BLaER1 treated with 17β-estradiol and CSF1 and Interleukin-3, amounts not matched to agents 10 nM and 100 nM (cell line): ENCODE results near the gene OR56B4.

ENCODE experiments used
- H3K27ac ChIP-seq, 11 experiments: shearing (Covaris generic); formaldehyde crosslinking; 2 replicates each; pipeline ENCODE4 v1.8.1; 2022
- H3K27me3 ChIP-seq, 11 experiments: shearing (Covaris generic); formaldehyde crosslinking; 2 replicates each; pipeline ENCODE4 v1.8.1; 2022
- H3K36me3 ChIP-seq, 11 experiments: shearing (Covaris generic); formaldehyde crosslinking; 2 replicates each; pipeline ENCODE4 v1.8.1; 2022
- H3K4me1 ChIP-seq, 10 experiments: shearing (Covaris generic); formaldehyde crosslinking; 2 replicates each; pipeline ENCODE4 v1.8.1; 2022
- H3K4me2 ChIP-seq, 11 experiments: shearing (Covaris generic); formaldehyde crosslinking; 2 replicates each; pipeline ENCODE4 v1.8.1; 2022
- H3K4me3 ChIP-seq, 10 experiments: shearing (Covaris generic); formaldehyde crosslinking; 2 replicates each; pipeline ENCODE4 v1.8.1; 2022
- H3K9ac ChIP-seq, 11 experiments: shearing (Covaris generic); formaldehyde crosslinking; 2 replicates each; pipeline ENCODE4 v1.8.1; 2022
- H3K9me3 ChIP-seq, 11 experiments: shearing (Covaris generic); formaldehyde crosslinking; replicated peaks in 1 of 11; 2 replicates each; pipeline ENCODE4 v1.8.1; 2022
- H4K20me1 ChIP-seq, 11 experiments: shearing (Covaris generic); formaldehyde crosslinking; 2 replicates each; pipeline ENCODE4 v1.8.1; 2022
- Cebpa-rat ChIP-seq, 11 experiments: shearing (Covaris generic); IDR thresholded peaks; 2 replicates each; pipeline ENCODE4 v1.8.1; 2022

The OR56B4 gene

GRCh38 chr11:6095798-6096197, 11.7 kb upstream of the OR56B4 start:
- H3K9ac ChIP-seq, result no peak overlapping the region
- peak overlapping the region in 9 of 11 experiments; percentile 30 to 79 (median 66); a peak in 18 of 22 replicates for H3K4me2 ChIP-seq
- H3K27ac ChIP-seq, result peak overlapping the region in 3 of 11 experiments; percentile 13 to 23 (median 14); a peak in 1 of 22 replicates
- H3K4me1 ChIP-seq, result peaks cover 16 to 37% (median 28%) of the 10 kb centered on the region in 10 experiments
- H3K4me3 ChIP-seq, result no peak overlapping the region
- H4K20me1 ChIP-seq, result no peaks in the 10 kb centered on the region
- peaks cover 0 to 17% (median 11%) of the 10 kb centered on the region in 11 experiments; a peak in 14 of 22 replicates for H3K9me3 ChIP-seq
- no peak for TF ChIP-seq Cebpa-rat (IDR thresholded peaks at IDR 0.05)
- no peaks in the 10 kb centered on the region for H3K27me3 ChIP-seq
- H3K36me3 ChIP-seq, result no peaks in the 10 kb centered on the region

GRCh38 chr11:6096417-6096816, 11.1 kb upstream of the OR56B4 start:
- H3K4me3 ChIP-seq, result no peak overlapping the region
- H3K4me2 ChIP-seq, result peak overlapping the region; percentile 0 to 79 (median 63); a peak in 19 of 22 replicates
- no peaks in the 10 kb centered on the region for H3K36me3 ChIP-seq
- no peaks in the 10 kb centered on the region for H3K27me3 ChIP-seq
- H3K4me1 ChIP-seq, result peaks cover 16 to 37% (median 28%) of the 10 kb centered on the region in 10 experiments
- peaks cover 0 to 15% (median 11%) of the 10 kb centered on the region in 11 experiments; a peak in 14 of 22 replicates for H3K9me3 ChIP-seq
- H4K20me1 ChIP-seq, result no peaks in the 10 kb centered on the region
- H3K27ac ChIP-seq, result peak overlapping the region in 2 of 11 experiments; percentile 14 to 23; a peak in 2 of 22 replicates
- TF ChIP-seq Cebpa-rat (IDR thresholded peaks at IDR 0.05), result no peak
- H3K9ac ChIP-seq, result no peak overlapping the region

DNA sequence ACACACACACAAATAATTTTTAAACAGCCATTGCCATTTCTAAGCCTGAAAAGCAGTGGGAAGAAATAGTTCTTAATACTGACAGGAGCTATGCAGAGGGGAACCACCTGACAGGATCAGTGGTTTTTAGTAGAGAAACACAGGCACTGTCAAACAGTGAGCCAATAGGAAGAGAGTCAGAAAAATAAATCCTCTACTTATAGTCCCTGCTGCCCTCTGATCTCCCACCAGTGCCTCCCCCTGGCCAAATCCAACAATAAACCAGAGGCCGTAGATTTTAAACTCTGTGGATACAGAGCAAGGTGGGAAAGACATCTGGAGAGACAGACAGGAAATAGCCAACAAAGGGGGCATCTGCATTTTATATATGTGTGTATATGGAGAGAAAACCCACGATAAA, 7.9 kb upstream of the OR56B4 start:
- Histone ChIP-seq H4K20me1 (no peaks in the 10 kb centered on the region), H3K36me3 (no peaks in the 10 kb centered on the region), H3K27ac (no peak overlapping the region), H3K4me2 (peak overlapping the region in 4 of 11 experiments; percentile 8 to 21 (median 14); a peak in 2 of 22 replicates), H3K9ac (no peak overlapping the region), H3K27me3 (no peaks in the 10 kb centered on the region), H3K9me3 (no peaks in the 10 kb centered on the region), H3K4me1 (peaks cover 2 to 30% (median 25%) of the 10 kb centered on the region in 10 experiments), H3K4me3 (no peak overlapping the region)
- no peak for TF ChIP-seq Cebpa-rat (IDR thresholded peaks at IDR 0.05)

DNA sequence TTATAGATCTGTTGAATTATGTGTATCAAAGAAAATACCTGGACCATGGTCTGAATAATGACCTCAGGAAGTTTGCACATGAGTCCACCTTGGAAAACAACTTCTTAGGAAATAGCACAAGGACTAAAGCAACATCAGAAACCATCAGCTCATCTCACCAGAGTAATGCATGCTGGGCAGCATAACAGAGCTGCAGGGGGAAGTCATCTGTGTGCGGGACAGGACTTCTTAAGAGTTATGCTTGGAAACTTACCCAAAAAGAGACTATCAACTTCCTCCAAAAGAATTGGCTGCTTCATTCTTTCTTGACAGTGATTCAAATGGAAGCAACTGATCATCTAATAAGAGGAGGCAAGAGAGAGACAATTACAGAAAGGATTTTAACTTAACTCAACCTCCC, 2.5 kb downstream of the OR56B4 start:
- Histone ChIP-seq H3K4me3 (no peak overlapping the region), H3K4me1 (peaks cover 0 to 13% (median 0%) of the 10 kb centered on the region in 10 experiments; a peak in 2 of 20 replicates), H3K9me3 (no peaks in the 10 kb centered on the region), H3K27ac (no peak overlapping the region), H3K9ac (no peak overlapping the region), H3K4me2 (no peak overlapping the region), H4K20me1 (no peaks in the 10 kb centered on the region), H3K27me3 (no peaks in the 10 kb centered on the region), H3K36me3 (no peaks in the 10 kb centered on the region)
- TF ChIP-seq Cebpa-rat (IDR thresholded peaks at IDR 0.05), result no peak

- Histone ChIP-seq H3K27me3 (no peaks in the 10 kb centered on the region), H3K4me3 (no peak overlapping the region), H3K36me3 (no peaks in the 10 kb centered on the region), H3K9me3 (peaks cover 0 to 7% (median 0%) of the 10 kb centered on the region in 11 experiments; a peak in 3 of 22 replicates), H3K9ac (no peak overlapping the region), H4K20me1 (no peaks in the 10 kb centered on the region), H3K4me2 (no peak overlapping the region), H3K27ac (no peak overlapping the region), H3K4me1 (peaks cover 0 to 13% (median 0%) of the 10 kb centered on the region in 10 experiments; a peak in 2 of 20 replicates)
- TF ChIP-seq Cebpa-rat (IDR thresholded peaks at IDR 0.05), result no peak
Measured at GRCh38 chr11:6111673-6112072, 4.2 kb downstream of the OR56B4 start.

DNA sequence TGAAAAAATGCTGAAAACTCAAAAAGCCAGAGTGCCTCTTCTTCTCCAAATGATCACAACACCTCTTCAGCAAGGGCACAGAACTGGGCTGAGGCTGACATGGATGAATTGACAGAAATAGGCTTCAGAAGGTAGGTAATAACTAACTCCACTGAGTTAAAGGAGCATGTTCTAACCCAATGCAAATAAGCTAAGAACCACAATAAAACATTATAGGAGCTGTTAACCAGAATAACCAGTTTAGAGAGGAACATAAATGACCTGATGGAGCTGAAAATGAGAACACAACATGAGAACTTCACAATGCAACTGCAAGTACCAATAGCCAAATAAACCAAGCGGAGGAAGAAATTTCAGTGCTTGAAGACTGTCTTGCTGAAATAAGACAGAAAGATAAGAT, 9.2 kb downstream of the OR56B4 start:
- Histone ChIP-seq H4K20me1 (no peaks in the 10 kb centered on the region), H3K9me3 (peaks cover 4 to 18% (median 10%) of the 10 kb centered on the region in 11 experiments; a peak in 12 of 22 replicates), H3K4me2 (no peak overlapping the region), H3K36me3 (no peaks in the 10 kb centered on the region), H3K27ac (no peak overlapping the region), H3K4me3 (no peak overlapping the region), H3K4me1 (no peaks in the 10 kb centered on the region), H3K9ac (no peak overlapping the region), H3K27me3 (no peaks in the 10 kb centered on the region)
- no peak for TF ChIP-seq Cebpa-rat (IDR thresholded peaks at IDR 0.05)

- peaks cover 0 to 27% (median 0%) of the 10 kb centered on the region in 10 experiments; a peak in 8 of 20 replicates for H3K4me1 ChIP-seq
- no peak overlapping the region for H3K27ac ChIP-seq
- TF ChIP-seq Cebpa-rat (IDR thresholded peaks at IDR 0.05), result no peak
- no peak overlapping the region for H3K9ac ChIP-seq
- no peaks in the 10 kb centered on the region for H3K36me3 ChIP-seq
- H3K4me3 ChIP-seq, result no peak overlapping the region
- 0 out of 22 replicates have a peak, but pooled peaks cover 0 to 3% (median 0%) of the 10 kb centered on the region in 11 experiments for H3K9me3 ChIP-seq
- peak overlapping the region in 2 of 11 experiments; percentile 39 to 48; a peak in 4 of 22 replicates for H3K4me2 ChIP-seq
- no peaks in the 10 kb centered on the region for H3K27me3 ChIP-seq
- no peaks in the 10 kb centered on the region for H4K20me1 ChIP-seq
Measured at GRCh38 chr11:6124245-6124644, 16.8 kb downstream of the OR56B4 start.

GRCh38 chr11:6127881-6128280, 20.4 kb downstream of the OR56B4 start:
- Histone ChIP-seq H3K36me3 (no peaks in the 10 kb centered on the region), H3K9me3 (no peaks in the 10 kb centered on the region), H3K4me3 (no peak overlapping the region), H3K27ac (no peak overlapping the region), H3K4me2 (no peak overlapping the region), H3K4me1 (peaks cover 0 to 38% (median 0%) of the 10 kb centered on the region in 10 experiments; a peak in 8 of 20 replicates), H3K27me3 (no peaks in the 10 kb centered on the region), H4K20me1 (no peaks in the 10 kb centered on the region), H3K9ac (no peak overlapping the region)
- TF ChIP-seq Cebpa-rat (IDR thresholded peaks at IDR 0.05), result no peak

DNA sequence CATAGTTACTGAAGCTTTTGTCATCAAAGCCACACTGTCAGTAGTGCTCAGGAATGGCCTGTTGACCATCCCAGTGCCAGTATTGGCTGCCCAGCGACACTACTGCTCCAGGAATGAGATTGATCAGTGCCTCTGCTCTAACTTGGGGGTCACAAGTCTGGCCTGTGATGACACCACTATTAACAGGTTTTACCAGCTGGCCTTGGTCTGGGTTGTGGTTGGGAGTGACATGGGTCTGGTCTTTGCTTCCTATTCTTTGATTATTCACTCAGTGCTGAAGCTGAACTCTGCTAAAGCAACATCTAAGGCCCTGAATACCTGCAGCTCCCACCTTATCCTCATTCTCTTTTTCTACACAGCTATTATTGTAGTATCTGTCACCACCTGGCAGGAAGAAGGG, 21.5 kb downstream of the OR56B4 start:
- peak overlapping the region in 5 of 11 experiments; percentile 25 to 58 (median 42); a peak in 9 of 22 replicates for H3K4me2 ChIP-seq
- H3K9me3 ChIP-seq, result no peaks in the 10 kb centered on the region
- H3K4me3 ChIP-seq, result no peak overlapping the region
- no peaks in the 10 kb centered on the region for H3K36me3 ChIP-seq
- no peak overlapping the region for H3K9ac ChIP-seq
- peak overlapping the region in 3 of 11 experiments; percentile 14 to 46 (median 33); a peak in 3 of 22 replicates for H3K27ac ChIP-seq
- no peaks in the 10 kb centered on the region for H3K27me3 ChIP-seq
- peaks cover 0 to 35% (median 0%) of the 10 kb centered on the region in 10 experiments; a peak in 8 of 20 replicates for H3K4me1 ChIP-seq
- no peaks in the 10 kb centered on the region for H4K20me1 ChIP-seq
- no peak for TF ChIP-seq Cebpa-rat (IDR thresholded peaks at IDR 0.05)

GRCh38 chr11:6129635-6130034, 22.2 kb downstream of the OR56B4 start:
- H3K4me1 ChIP-seq, result peaks cover 0 to 28% (median 0%) of the 10 kb centered on the region in 10 experiments; a peak in 8 of 20 replicates
- H3K9me3 ChIP-seq, result no peaks in the 10 kb centered on the region
- no peaks in the 10 kb centered on the region for H3K36me3 ChIP-seq
- no peaks in the 10 kb centered on the region for H3K27me3 ChIP-seq
- H3K27ac ChIP-seq, result no peak overlapping the region
- H3K4me3 ChIP-seq, result no peak overlapping the region
- no peaks in the 10 kb centered on the region for H4K20me1 ChIP-seq
- peak overlapping the region in 5 of 11 experiments; percentile 25 to 58 (median 42); a peak in 8 of 22 replicates for H3K4me2 ChIP-seq
- TF ChIP-seq Cebpa-rat (IDR thresholded peaks at IDR 0.05), result no peak
- no peak overlapping the region for H3K9ac ChIP-seq
